Middle frontal gyrus (tissue), 1 donor: ENCODE data around the gene CISTR.

Source experiments
- DNase-seq: peaks from one replicate; pipeline ENCODE4 v3.0.0-alpha.2; 2015; ENCODE audit warnings: low spot score; ENCODE audit errors: extremely low spot score

CISTR gene

DNA sequence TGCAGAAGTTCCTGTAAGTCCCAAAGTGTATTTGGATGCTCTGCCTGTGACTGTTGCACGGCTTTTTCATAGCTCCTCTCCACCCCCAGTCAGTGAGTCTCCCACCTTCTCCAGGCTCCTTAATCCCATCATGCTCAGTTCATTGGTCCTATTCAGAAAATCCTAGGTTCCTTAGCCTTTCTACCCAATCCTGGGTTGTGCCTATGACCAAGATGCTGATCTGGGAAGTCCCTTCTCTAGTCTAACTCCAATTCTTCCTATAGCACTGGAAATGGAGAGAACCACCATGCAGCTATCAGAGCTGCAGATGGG is 7.7 kb downstream of the CISTR start:
- no peak for DNase-seq

- no peak for DNase-seq
Measured at GRCh38 chr12:53743266-53744129, 8.3 kb downstream of the CISTR start.

GRCh38 chr12:53740130-53740491 is 11.7 kb downstream of the CISTR start:
- no peak for DNase-seq

DNA sequence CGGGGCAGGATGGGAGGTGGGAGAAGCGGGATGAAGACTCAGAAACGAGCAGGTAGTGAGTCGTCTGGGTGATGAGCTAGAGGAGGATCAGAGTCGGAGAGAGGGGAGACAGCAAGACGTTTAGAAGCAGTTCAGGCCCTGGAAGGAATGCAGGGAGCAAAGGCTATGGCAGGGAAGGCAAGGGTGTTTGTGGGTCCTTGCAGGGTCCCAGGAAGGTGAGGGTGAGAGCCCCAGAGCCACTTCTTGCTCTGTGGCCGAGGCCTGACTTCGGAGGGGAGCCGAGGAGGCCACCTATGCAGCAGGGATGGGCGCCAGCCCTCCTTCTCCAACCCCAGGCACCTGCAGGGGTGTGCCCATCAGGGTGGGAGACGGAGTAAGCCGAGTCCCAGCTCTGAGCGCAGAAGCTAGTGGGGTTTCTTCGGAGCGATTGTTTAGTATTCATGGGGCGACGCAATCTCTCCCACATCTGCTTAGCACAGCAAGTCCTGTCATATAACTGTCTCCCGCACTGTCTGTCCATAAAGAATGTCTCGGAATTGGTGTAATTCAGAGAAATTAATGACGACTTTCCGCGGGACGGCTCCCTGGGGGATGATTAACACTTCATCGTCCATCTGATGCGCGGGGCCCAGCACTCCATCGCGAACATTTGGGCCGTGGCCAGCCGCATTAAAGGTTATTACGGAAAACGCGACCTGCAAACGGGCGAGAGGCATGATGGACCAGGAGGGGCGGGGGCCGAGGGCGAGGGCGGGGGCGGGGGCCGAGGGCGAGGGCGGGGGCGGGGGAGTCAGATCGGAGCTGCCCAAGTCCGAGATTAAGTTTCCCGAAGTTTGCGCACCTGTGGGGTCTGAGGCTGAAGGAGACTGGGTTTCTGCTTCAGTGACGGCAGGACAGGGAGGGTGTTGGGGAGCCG is 12.3 kb downstream of the CISTR start:
- DNase-seq: no peak

GRCh38 chr12:53738406-53739213 is 13.2 kb downstream of the CISTR start:
- no peak for DNase-seq

DNA sequence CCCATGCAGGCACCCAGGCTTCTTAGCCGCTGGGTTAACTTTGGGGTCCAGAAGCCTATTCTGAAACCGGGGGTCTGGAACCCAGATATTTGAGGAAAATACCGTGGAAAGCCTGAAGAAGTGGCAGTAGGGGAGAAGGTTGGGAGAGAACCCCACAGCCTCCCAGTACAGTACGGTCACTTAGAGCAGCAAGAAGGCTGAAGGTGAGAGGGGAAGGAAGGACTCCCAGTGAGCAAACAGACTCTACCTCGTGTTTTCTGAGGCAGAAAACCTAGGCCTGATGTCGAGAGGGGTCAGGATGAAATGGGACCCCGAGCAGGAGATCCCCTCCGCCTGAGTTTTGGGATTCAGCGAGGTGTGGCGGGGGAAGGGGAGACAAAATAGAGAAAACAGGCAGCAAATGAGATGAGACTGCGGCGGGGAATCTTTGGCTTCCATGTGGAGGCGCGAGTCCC is 13.8 kb downstream of the CISTR start:
- no peak for DNase-seq

GRCh38 chr12:53737093-53737808 is 14.5 kb downstream of the CISTR start:
- DNase-seq: no peak

GRCh38 chr12:53736592-53736991 is 15.2 kb downstream of the CISTR start:
- DNase-seq: no peak

DNA sequence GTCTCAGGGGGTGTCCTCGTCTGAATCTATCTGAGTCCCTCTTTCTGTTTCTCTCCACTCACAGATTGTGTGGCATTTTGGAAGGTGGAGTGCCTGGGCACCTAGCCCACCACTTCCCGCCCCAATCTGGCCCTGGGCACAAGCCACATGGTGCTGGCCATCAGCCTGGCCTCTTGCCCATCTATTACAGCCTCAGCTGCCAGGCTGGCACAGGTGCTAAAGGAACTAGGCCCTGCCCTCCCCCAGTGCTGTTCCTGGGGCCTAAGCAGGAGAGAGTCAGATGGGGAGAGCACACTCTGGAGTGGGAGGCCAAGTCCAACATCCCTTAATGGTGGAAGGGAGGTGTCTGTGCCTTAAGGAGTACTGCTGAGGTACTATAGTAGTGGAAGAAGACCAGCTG is 16.2 kb downstream of the CISTR start:
- DNase-seq: no peak

DNA sequence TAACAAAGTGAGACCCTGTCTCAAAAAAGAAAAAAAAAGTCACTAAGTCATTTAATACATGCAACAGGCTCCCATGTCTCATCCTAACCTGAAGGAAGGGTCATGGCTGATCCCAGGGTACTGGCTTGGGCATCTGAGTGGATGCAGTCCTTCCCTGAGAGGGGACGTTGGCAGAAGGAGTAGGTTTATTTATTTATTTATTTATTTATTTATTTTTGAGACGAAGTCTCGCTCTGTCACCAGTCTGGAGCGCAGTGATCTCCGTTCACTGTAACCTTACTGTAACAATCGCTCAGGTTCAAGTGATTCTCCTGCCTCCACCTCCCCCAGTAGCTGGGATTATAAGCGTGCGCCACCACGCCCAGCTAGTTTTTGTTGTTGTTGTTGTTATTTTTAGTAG is 17.4 kb downstream of the CISTR start:
- DNase-seq: no peak

DNA sequence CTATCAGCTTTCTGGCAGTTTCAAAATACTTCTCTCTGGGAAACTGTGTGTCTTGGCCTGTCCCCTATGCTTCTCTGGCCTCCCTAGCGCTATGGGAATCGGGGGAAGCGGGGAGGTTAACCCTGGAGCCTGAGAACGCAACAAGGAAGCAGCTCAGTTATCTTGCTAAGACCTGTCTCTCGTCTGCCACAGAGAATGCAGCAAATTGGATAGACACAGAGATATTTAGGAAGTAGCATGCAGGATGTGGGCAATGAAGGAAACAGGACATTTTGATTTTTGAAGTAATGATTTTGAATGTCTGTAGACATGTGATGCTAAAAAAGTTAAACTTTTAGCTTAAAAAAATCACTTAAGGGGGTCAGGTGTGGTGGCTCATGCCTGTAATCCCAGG is 18.0 kb downstream of the CISTR start:
- DNase-seq: no peak

- DNase-seq: no peak
Measured at GRCh38 chr12:53733051-53733806, 18.6 kb downstream of the CISTR start.

DNA sequence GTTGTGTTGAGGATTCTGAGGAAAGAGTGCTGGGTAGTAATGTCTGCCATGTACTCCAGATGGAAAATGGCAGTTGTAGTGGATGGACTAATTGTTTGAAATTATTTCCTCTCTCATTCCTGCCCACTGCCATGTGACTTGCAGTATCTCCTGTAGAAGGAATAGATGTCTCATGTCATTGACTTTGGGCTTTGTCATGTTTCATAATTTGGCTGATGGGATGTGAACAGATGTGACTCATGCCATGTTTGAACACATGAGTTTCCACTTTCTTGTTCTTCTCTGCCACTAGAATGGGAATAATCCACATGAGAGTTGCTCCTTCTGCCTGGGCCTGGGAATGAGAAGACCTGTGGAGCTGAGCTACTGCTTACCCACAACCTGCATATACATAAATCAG is 22.1 kb downstream of the CISTR start:
- DNase-seq: no peak

- DNase-seq: no peak
Measured at GRCh38 chr12:53728206-53728605, 23.6 kb downstream of the CISTR start.

DNA sequence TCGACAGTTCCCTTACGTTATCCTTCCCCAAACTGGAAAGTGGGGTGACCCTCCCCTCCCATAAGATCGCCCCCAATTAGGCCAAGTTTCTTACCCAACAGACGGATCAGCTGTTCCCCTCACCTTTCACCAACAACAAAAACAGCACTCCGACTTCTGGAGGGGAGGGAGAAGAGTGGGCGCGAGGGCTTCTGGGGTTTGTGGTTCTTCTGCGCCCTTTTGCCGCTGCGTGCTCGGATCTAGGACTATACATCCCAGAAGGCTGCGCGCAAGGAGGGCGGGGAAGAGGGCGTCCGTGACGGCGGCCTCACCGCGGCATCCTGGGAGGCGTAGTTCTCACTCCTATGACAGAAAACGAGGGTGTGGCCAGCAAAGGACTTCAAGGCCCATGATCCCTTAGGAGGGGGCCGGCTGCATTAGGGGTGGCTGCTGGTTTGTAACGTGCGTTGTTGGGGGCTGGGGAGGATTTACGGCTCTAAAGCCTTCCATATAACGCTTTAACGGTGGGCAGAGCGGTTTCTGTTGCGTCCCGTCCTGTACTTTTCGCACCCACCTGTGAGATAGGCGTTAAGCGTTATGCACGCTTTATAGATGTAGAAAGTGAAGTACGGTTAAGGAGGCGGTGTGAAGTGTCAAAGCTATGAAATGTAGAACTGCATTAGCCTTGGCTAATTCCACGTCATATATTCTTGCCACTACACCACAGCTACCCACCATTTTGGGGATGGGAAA is 24.3 kb downstream of the CISTR start, which contains the start of gene CALCOCO1:
Gene CALCOCO1, minus strand, starts transcription at position 143 of the 732 bp plus-strand sequence. CDS start 2,210 bp downstream, outside the sequence.
- peak; percentile 95 for DNase-seq

DNA sequence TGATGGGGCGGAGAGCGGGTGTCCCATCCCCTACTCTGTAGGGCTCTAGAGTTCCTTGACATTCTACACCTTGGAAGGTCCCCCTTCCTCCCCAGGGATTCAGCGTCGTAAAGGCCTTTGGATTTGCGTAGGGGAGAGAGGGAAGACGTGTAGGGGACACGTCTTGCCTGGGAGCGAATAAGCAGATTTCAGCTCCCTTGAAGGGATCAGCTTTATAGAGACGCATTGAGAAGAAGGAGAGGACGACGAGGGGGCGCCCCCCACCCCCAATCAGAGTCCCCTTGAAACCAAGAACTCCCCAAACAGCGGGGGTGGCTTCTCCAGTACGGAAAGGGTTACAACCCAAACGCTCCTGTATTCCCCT is 24.9 kb downstream of the CISTR start:
- DNase-seq: no peak

DNA sequence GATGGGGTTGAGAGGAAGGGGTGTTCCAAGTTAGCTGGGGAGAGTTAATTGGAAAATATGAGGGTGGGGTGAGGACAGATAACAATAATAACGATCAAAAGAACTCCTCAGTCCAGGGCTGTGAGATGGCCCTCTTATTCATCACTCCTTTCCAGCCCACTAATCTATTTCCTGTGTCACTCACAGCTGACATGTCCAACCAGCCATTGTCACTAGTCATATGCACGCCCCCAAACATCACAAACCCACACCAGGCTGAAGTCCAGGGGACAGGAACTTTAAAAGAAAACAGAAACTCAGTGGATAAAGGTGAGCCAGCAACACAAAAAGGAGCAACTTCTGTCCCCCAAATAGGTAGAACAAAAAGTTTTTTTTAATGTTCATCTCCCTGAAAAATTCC is 25.4 kb downstream of the CISTR start:
- DNase-seq: no peak

GRCh38 chr12:53725824-53726223 is 26.0 kb downstream of the CISTR start:
- no peak for DNase-seq

DNA sequence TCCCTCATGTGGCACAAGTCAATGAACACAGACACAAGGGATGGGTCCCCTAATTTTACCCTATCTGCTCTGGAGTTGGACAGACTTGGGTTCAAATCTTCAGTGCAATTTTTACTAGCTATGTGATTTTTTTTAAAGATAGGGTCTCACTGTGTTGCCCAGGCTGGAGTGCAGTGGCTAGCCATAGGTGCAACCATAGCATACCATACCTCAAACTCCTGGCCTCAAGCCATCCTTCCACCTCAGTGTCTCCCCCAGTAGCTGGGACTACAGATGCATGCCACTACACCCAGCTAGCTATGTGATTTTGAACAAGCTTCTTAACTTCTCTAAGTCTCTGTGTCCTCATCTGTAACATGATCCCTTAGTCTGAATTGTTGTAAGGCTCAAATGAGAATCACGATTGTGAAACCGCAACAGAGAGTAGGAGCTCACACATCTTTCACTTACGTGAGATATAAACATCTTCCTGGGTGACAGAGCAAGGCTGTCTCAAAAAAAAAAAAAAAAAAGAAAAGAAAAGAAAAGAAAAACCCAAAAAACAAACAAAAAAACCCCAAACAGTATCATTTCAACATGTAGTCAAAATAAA is 29.2 kb downstream of the CISTR start:
- no peak for DNase-seq
